EL (cell line): ENCODE measurements around the gene PARN.
A peak's percentile ranks its signal among the peaks of the same experiment; 100 is the strongest.
"Not testable (repeated sequence)": the region's sequence is repeated elsewhere in the genome, so short reads cannot be mapped to it uniquely, and the experiment has no call there.

ENCODE experiments used
- DNase-seq: peaks from one replicate; pipeline ENCODE4 v3.0.0-alpha.2; 2016

The PARN gene

DNA sequence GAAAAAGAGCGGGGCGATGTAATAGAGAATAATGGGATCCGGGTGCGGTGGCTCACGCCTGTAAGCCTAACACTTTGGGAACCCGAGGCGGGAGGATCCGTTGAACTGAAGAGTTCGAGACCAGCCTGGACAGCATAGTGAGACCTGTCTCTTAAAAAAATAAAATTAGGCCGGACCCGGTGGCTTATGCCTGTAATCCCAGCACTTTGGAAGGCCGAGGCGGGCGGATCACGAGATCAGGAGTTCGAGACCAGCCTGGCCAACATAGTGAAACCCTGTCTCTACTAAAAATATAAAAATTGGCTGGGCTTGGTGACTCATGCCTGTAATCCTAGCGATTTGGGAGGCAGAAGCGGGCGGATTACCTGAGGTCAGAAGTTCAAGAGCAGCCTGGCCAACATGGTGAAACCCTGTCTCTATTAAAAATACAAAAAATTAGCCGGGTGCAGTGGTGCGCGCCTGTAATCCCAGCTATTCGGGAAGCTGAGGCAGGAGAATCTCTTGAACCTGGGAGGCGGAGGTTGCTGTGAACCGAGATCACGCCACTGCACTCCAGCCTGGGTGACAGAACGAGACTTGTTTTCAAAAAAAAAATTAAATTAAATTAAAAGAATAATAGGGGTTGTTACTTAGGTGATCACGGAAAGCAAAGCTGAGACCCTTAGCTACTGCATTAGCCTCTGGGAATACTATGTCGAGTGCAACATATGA lies 715 bp upstream of the PARN start:
- DNase-seq: not testable (repeated sequence)

DNA sequence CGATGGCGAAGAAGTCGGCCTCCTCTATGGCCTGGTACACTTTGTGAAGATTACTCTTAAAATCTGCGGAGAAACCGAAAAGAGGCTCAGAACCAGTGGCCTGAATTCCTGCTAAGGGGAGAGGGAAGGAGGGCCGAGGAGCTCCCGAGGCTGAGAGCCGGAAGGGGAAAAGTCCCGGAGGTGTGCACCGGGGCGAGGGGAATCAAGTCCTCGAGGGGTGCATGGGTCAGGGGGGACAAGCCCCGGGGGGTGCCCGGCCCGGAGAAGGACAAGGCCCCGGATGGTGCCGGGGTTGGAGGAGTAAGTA lies 495 bp downstream of the PARN start:
- peak; percentile 21 for DNase-seq

DNA sequence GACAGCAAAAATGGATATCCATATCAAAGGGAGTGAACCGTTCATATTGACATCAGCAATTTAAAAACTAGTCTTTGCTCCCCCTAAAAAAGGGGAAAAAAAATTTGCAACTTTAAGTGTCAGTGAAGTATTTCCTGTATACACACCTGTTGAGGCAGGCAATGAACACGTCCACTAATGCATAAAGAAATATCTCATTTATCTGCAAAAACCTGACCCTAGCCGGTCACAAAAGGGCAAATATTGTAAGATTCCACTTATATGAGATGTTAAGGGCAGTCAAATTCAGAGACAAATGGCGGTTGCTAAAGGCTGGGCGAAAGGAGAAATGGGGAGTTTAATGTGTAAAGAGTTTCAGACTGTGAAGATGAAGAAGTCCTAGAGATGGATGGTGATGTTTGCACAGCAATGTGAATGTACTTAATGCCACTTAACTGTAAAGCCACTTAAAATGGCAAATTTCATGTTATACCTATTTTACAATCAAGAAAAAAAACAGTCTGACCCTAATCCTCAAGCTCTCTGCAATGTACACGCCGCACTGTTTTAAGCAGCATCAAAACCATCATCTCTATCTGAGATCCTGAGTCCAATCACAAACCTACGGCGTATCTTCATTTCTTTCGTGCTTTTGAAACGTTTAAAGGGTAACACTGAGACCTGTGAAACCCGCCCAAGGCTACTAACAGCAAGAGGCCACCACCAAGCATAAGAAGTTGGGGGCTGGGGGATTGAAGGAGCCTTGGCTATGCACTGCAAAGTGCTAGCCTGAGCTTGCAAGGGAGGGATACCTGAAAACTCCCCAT lies 1.1 kb downstream of the PARN start:
- DNase-seq: no peak

DNA sequence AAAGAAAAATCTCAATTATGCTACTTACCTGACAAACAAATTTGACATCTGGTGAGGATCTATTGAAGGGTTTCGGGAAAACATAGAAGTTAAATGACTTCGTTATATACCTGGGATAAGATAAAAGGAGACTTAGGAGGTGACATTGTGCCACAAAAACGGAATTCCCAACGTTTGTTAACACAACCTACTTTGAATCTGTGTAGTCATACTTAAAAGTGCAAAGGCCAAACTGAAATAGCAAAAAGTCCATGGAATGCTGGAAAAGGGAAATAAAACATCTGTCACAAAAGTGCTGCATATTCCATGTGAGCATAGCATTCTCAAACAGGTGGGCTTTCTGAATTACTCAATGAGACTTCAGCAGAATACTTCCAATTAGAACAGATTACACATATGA lies 3.0 kb downstream of the PARN start:
- no peak for DNase-seq

DNA sequence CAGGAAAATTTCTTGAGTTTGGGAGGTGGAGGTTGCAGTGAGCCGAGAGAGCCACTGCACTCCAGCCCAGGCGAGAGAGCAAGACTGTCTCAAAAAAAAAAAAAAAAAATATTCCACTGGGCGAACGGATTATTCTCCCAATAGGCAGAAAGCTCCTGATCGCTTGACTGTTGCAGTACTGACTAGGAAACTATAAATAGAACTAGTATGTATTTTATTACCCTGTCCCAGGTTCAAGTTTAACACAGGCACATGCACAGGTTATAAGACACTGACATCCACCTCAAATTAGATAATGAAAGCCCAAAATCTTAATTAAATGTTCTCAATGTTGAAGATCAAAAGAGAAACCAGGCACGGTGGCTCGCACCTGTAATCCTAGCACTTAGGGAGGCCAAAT lies 11.5 kb downstream of the PARN start:
- no peak for DNase-seq

DNA sequence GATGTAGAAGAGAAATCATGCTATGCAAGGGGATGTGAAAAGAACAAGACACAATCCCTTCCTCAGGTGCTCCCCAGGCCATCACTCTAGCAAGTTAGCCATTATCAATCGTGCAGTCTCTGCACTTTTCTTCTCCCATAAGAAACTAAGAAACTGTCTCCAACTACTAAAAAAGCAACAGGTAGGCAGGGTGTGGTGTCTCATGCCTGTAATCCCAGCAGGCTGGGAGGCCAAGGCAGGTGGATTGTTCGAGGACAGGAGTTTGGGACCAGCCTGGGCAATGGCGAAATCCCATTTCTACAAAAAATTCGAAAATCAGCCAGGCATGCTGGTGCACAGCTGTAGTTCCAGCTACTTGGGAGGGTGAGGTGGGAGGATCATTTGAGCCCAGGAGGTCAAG lies 13.8 kb downstream of the PARN start:
- DNase-seq: no peak

DNA sequence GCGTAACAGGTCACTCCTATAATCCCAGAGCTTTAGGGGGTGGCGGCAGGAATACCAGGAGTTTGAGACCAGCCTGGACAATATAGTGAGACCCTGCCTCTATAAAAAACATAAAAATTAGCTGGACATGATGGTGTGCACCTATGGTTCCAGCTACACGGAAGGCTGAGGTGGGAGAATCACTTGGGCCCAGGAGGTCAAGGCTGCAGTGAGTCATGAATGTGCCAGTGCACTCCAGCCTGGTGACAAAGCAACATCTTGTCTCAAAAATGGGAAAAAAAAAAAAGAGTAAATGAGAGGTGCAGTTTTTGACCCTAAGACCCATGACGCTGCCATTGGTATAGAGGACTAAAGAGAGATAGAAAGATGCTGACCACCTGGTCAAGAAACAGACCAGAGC lies 16.1 kb downstream of the PARN start:
- DNase-seq: no peak

DNA sequence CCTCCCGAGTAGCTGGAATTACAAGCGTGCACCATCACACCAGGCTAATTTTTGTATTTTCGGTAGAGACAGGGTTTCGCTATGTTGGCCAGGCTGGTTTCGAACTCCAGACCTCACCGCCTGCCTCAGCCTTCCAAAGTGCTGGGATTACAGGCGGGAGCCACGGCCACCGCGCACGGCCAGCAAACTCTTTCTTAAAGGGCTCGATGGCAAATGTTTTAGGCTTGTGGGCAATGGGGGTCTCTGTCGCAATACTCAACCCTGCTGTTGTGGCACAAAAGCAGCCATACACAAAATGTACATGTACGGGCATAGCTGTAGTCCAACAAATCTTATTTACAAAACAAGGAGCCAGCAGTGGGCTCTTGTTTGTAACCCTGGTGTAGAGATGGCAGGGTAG lies 18.4 kb downstream of the PARN start:
- no peak for DNase-seq

DNA sequence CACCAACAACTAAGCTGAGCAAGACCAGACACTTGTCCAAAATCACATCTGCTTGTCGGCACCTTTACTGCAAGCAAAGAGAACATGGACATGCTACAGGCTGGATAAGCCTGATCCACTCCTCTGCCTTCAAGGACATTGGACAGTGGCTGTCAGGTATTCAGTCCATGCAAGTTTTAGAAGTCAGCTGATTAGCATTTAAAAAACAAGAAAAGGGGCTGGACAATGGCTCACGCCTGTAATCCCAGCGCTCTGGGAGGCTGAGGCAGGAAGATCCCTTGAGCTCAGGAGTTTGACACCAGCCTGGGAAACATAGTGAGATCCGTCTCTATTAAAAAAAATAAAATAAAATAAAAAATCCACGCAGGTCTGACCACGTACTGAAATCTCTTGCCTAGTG lies 20.3 kb downstream of the PARN start:
- no peak for DNase-seq

DNA sequence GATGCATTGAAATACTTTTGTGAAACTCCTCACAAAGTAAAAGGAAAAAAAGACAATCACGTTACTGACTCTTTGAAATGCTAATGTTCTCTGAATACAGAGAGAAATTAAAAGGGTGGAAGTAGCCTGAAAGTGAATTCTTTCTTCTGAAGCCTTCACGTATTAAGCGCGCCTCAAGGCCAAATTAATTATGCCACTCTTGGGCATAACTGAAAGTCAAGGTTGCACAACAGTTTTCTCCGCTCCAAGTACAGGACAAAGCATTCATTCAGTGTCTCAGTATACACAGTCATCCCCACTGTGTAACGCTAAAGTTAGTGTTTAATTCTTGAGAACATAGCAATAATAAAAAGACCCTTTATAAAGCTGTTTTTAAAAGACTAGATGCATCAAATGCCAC lies 21.5 kb downstream of the PARN start:
- no peak for DNase-seq

DNA sequence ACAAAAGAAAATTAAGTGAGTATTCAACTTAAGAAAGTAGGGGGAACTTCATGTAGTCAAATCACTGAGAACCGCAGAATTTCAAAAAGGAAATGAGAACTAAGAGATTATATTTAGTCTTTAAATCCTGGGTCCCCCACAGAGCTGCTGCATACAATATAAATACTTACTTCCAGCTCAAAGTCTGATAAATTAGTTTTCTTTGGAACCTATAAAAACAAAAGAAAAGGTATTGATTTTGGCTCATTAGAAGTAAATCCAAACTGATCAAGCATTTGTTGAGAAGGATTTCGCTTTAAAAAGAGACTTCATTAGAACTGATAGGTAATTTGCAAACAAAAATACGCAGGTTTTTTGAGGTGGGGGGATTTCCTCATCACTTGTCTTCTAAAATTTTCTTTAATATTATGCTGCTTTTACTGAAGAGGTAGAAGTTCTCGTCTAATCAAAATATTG lies 21.9 kb downstream of the PARN start:
- no peak for DNase-seq

DNA sequence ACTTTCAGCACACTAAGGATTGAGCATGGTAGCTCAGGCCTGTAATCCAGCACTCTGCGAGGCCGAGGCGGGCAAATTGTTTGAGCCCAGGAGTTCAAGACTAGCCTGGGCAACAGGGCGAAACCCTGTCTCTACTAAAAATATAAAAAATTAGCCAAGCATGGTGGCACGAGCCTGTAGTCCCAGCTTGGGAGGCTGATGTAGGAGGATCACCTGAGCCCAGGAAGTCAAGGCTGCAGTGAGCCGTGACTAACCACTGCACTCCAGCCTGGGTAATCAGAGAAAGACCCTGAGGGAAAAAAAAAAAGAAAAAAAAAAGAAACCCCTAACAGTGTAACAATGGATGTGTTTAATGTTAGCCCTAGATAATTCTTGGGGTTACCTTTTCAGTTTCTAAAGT lies 24.0 kb downstream of the PARN start:
- DNase-seq: no peak

DNA sequence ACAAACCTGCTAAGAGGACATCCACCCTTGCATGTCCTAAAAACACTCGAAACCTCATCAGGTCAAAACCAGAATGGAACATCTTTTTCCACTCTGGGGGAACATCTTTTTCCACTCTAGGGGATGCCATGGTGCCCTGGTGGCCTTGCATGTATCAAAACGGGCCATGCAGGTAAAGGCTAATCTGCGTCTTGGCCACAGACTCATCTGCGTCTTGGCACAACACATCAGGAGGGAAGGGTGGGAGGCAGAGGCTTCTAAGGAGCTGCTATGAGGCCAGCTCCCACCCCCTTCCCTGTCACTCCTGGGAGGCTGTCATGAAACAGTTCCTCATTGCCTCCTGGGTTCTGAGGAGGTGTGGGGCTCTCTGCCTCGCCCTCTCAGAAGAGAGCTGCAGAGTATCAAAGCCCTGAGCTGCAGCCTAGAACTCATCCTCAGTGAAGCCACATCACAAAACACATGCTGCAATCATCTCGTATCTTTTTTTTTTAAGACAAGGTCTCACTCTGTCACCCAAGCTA lies 27.6 kb downstream of the PARN start:
- DNase-seq: no peak

DNA sequence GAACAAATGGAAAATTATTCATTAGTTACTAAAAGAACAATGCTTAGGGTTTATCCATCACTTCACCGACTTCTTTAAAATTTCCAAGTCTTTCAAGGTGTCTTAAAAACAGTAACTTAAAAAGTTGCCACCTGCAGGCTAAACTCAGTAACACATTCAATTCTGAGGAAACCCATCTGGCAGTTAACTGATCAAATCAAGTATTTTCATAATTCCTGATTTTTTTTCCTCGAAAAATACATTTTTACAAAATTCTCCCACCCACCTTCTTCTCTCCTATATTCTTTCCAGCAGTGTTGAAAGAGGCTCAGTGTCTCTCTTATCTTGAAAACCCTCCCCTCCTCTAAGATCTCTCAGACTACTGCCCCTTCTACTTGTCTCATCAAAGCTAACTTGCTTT lies 29.9 kb downstream of the PARN start:
- peak; percentile 23 for DNase-seq

DNA sequence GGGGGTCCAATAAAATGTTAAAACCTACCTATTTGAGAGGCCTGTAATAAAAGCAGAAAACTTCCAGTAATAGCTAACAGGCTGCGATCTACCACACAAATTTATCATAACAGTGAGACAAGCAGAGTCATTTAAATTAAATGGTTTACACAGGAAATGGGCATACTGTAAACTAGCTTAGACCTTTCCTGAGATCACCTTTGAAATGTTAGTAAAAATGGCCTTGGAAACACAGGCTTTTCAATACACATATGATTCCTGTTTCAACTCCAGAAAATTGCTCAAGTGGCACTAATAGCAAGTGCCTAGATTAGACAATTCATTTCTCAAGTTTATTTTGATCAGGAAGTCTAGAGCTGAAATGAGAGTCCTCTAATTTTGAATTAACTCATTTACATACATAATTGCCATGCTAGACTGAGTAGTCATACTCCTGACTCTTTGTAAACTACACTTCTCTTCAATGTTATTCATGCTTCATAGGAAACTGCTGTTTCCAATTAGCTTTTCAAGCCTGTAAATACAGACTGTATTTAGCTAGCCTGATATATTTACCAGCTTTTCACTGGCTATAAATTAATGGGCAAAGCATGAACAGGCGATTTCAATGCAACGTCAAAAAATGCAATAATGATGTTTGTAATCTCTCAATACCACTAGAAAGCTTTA lies 43.3 kb downstream of the PARN start:
- DNase-seq: no peak

DNA sequence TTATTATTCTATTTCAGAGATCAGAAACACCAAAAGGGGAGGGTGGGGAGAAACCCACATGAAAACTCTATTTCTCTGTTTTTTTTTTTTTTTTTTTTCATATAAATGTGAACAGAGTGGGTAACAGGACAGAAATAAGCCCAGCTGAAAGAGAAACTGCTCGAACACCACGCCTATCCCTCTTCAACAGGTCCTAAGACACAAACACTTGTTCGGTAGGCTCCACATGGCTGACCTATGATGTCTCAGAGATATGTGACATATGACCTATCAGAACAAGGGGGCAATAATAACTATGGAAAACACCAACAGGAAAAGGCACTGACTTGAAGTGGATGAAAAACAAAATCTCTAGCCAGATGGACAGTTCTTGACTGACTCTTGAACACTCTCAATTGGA lies 44.8 kb downstream of the PARN start:
- no peak for DNase-seq

DNA sequence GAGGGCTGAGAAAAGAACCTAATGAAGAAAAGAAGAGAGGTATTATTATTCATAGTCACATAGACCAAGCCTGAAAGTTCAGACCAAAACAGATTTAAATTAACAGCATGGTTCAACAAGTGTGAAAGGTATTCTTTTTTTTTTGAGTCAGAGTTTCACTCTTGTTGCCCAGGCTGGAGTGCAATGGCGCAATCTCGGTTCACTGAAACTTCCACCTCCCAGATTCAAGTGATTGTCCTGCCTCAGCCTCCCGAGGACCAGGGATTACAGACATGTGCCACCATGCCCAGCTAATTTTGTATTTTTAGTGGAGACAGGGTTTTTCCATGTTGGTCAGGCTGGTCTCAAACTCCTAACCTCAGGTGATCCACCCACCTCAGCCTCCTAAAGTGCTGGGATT lies 49.1 kb downstream of the PARN start:
- DNase-seq: not testable (repeated sequence)

DNA sequence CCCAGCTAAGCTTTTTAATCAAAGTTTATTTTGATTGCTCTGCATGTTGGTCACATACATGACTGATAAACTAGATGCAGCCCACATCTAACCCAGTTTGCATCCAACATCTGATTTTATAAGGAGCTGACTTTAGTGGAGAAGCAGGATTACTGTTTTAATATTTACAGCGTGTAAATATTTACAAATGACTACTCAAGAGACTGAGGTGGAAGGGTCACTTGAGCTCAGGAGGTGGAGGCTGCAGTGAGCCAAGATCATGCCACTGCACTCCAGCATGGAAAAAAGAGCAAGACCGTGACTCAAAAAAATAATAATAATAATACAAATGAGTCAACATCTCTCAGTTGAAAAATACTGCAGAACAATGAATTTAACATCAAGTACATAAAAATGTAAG lies 50.8 kb downstream of the PARN start:
- DNase-seq: no peak

DNA sequence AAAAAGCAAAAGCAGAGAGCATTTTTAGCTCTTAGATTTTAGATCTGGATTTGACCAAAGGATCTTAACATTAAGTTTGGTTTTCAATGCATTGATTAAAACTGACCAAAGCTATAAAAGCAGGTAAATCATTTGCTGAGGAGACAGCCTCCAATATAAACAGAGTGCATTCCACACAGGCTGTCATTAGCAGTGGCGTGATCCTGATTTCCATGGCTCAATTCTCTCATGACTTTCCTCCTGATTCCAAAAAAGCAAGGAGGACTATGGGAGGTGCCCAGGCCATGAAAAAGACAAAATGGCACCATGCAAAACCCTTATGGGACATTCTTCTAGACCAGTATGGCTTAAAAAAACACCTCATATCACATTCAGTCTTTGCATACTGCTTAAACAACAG lies 53.5 kb downstream of the PARN start:
- DNase-seq: no peak

DNA sequence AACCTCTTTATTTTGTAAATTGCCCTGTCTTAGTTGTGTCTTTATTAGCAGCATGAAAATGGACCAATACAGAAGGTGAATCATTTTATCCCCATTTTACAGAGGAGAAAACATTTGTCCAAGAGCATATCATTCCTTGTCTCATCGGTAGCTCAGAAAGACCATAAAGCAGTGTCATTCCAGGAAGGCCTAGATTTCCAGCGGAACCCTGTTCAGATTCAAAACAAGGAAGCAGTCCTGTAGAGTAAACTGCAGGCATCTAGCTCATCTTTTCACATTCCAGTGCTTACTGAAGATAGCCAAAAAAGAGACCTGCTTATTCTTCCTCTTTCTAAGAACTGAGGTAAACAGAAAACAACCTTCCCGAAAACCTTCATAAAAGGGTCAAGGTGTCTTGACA lies 54.0 kb downstream of the PARN start:
- DNase-seq: no peak

DNA sequence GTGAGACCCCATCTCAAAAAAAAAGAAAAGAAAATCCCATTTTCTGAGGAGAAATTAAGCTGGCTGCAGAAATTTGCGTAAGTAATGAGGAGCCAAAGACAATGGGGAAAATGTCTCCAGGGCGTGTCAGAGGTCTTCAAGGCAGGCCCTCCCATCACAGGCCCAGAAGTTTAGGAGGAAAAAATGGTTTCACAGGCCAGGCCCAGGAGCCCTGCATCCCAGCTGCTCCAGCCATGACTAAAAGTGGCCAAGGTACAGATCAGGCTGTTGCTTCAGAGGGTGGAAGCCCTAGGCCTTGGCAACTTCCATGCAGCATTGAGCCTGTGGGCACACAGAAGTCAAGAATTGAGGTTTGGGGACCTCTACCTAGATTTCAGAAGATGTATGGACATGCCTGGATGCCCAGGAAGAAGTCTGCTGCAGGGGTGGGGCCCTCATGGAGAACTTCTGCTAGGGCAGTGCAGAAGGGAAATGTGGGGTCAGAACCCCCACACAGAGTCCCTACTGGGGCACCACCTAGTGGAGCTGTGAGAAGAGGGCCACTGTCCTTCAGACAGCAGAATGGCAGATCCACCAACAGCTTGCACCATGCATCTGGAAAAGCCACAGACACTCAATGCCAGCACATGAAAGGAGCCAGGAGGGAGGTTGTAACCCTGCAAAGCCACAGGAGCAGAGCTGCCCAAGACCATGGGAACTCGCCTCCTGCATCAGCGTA lies 55.2 kb downstream of the PARN start:
- not testable (repeated sequence) for DNase-seq

DNA sequence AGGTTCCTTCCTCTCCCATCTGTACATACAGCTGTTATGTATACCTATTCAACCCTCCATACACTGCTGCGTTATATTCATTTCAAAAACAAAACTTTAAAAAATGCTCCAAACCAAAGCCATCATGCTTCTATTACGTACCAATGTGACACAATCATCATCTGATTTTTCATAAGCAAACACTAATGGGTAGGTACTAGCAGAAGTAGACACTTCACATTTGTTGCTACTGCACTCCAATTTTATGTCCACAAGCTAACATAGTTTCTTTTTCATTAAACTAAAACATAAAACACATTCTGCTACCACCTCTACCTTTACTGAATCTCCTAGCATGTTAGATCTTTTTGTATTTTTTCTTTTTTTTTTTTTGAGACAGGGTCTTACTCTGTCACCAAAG lies 57.5 kb downstream of the PARN start:
- no peak for DNase-seq

DNA sequence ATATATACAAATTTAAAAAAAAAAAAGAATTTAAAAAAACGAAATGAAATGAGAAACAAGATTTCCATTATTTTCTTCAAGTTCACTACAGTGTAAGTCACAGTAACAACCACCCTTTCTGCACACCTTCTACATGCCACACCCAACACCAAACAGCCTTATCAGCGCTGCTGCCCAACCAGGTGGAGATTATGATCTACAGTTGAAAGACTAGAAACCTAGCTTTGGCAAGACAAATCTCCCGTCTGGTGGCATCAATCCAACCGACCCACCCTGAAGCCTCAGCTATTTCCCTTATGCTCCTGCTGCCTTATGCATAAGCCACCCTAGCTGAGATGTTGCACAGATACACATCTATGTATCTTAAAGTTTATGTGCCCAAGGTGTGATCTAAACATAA lies 60.8 kb downstream of the PARN start:
- DNase-seq: no peak
